Stimulated activated CD4-positive, alpha-beta T cell treated with anti-CD3 and anti-CD28 coated beads, Interleukin-4, amount 100 ng/mL, for 48 hours (primary cell): ENCODE results near the gene BEND3.
"Not testable (repeated sequence)": the region's sequence is repeated elsewhere in the genome, so short reads cannot be mapped to it uniquely, and the experiment has no call there.

Experiments used
- DNase-seq, 2 donors: peaks; one replicate each; pipeline ENCODE4 v3.0.0-alpha.2; 2020; ENCODE audit warnings: low read depth in 2 of 2

BEND3 gene

GRCh38 chr6:107121266-107121665 lies 6.0 kb upstream of the BEND3 start:
- no peak for DNase-seq

GRCh38 chr6:107120404-107120803 lies 5.1 kb upstream of the BEND3 start:
- DNase-seq = no peak

- no peak for DNase-seq
Observed at GRCh38 chr6:107118976-107119375, 3.7 kb upstream of the BEND3 start.

GRCh38 chr6:107118540-107118939 lies 3.2 kb upstream of the BEND3 start:
- DNase-seq = not testable (repeated sequence)

GRCh38 chr6:107116931-107117330 lies 1.6 kb upstream of the BEND3 start:
- no peak for DNase-seq

GRCh38 chr6:107116328-107116892 lies 1.1 kb upstream of the BEND3 start:
- DNase-seq = no peak

GRCh38 chr6:107115695-107116327 lies 496 bp upstream of the BEND3 start:
- peak; percentile 22 to 26 for DNase-seq

- peak; percentile 68 to 70 for DNase-seq
Observed at GRCh38 chr6:107114213-107114925, 946 bp downstream of the BEND3 start.

- DNase-seq = no peak
Observed at GRCh38 chr6:107110200-107110599, 5.1 kb downstream of the BEND3 start.

GRCh38 chr6:107108201-107108890 lies 7.0 kb downstream of the BEND3 start:
- DNase-seq = no peak

GRCh38 chr6:107107791-107108190 lies 7.5 kb downstream of the BEND3 start:
- no peak for DNase-seq

- no peak for DNase-seq
Observed at GRCh38 chr6:107106165-107106564, 9.2 kb downstream of the BEND3 start.

GRCh38 chr6:107105511-107106116 lies 9.7 kb downstream of the BEND3 start:
- no peak for DNase-seq

GRCh38 chr6:107103082-107103481 lies 12.2 kb downstream of the BEND3 start:
- no peak for DNase-seq

- DNase-seq = no peak
Observed at GRCh38 chr6:107102414-107102805, 12.9 kb downstream of the BEND3 start.

- no peak for DNase-seq
Observed at GRCh38 chr6:107101686-107102413, 13.5 kb downstream of the BEND3 start.

- no peak for DNase-seq
Observed at GRCh38 chr6:107101211-107101610, 14.1 kb downstream of the BEND3 start.

- DNase-seq = no peak
Observed at GRCh38 chr6:107098436-107099307, 16.6 kb downstream of the BEND3 start.

GRCh38 chr6:107084459-107084858 lies 30.9 kb downstream of the BEND3 start:
- not testable (repeated sequence) for DNase-seq

- no peak for DNase-seq
Observed at GRCh38 chr6:107083921-107084320, 31.4 kb downstream of the BEND3 start.
